Measurements from ENCODE around the gene EN1.

Gene EN1

GRCh38 chr2:118861731-118862130 is 14.3 kb upstream of the EN1 start:
- H3K4me3 ChIP-seq (ENCODE audit: low read depth, low read length) = no peak overlapping the region
- no peak for DNase-seq (ENCODE audit: low read depth)
- TF ChIP-seq POLR2A (IDR thresholded peaks at IDR 0.05; ENCODE audit: extremely low read depth, insufficient read length) = no peak
- TF ChIP-seq MAX (IDR thresholded peaks at IDR 0.05; ENCODE audit: low read depth, low read length) = no peak
- no peak for TF ChIP-seq MYC (IDR thresholded peaks at IDR 0.05; ENCODE audit: low read depth, low read length)

- no peak overlapping the region for H3K4me3 ChIP-seq (ENCODE audit: low read depth, low read length)
- no peak for DNase-seq (ENCODE audit: low read depth)
- TF ChIP-seq CTCF (IDR thresholded peaks at IDR 0.05; ENCODE audit: low read depth, low read length) (no peak), MYC (IDR thresholded peaks at IDR 0.05; ENCODE audit: low read depth, low read length) (no peak), POLR2A (IDR thresholded peaks at IDR 0.05; ENCODE audit: extremely low read depth, insufficient read length) (no peak), MAX (IDR thresholded peaks at IDR 0.05; ENCODE audit: low read depth, low read length) (no peak)
These were observed 13.8 kb upstream of the EN1 start for GRCh38 chr2:118861242-118861641.

- no peak for DNase-seq (ENCODE audit: low read depth)
- TF ChIP-seq POLR2A (IDR thresholded peaks at IDR 0.05; ENCODE audit: extremely low read depth, insufficient read length) = no peak
- TF ChIP-seq MYC (IDR thresholded peaks at IDR 0.05; ENCODE audit: low read depth, low read length) = no peak
- TF ChIP-seq CTCF (IDR thresholded peaks at IDR 0.05; ENCODE audit: low read depth, low read length) = no peak
- no peak for TF ChIP-seq MAX (IDR thresholded peaks at IDR 0.05; ENCODE audit: low read depth, low read length)
These were observed 13.1 kb upstream of the EN1 start for GRCh38 chr2:118860506-118860905.

GRCh38 chr2:118859157-118859770 is 11.8 kb upstream of the EN1 start:
- no peak for DNase-seq (ENCODE audit: low read depth)
- H3K4me3 ChIP-seq (ENCODE audit: low read depth, low read length) = no peak overlapping the region
- TF ChIP-seq MAX (IDR thresholded peaks at IDR 0.05; ENCODE audit: low read depth, low read length) (no peak), CTCF (IDR thresholded peaks at IDR 0.05; ENCODE audit: low read depth, low read length) (no peak), MYC (IDR thresholded peaks at IDR 0.05; ENCODE audit: low read depth, low read length) (no peak), POLR2A (IDR thresholded peaks at IDR 0.05; ENCODE audit: extremely low read depth, insufficient read length) (no peak)

More at GRCh38 chr2:118860506-118860905, 13.1 kb upstream of the EN1 start:
- H3K4me3 ChIP-seq (ENCODE audit: low read depth, low read length) = no peak overlapping the region

GRCh38 chr2:118858485-118859156 is 11.2 kb upstream of the EN1 start:
- no peak overlapping the region for H3K4me3 ChIP-seq (ENCODE audit: low read depth, low read length)
- TF ChIP-seq MAX (IDR thresholded peaks at IDR 0.05; ENCODE audit: low read depth, low read length) (no peak), CTCF (IDR thresholded peaks at IDR 0.05; ENCODE audit: low read depth, low read length) (no peak), MYC (IDR thresholded peaks at IDR 0.05; ENCODE audit: low read depth, low read length) (no peak), POLR2A (IDR thresholded peaks at IDR 0.05; ENCODE audit: extremely low read depth, insufficient read length) (no peak)
- no peak for DNase-seq (ENCODE audit: low read depth)

Measured in NB4 (cell line).